ENCODE data around the gene SORCS2.

SORCS2 gene

DNA sequence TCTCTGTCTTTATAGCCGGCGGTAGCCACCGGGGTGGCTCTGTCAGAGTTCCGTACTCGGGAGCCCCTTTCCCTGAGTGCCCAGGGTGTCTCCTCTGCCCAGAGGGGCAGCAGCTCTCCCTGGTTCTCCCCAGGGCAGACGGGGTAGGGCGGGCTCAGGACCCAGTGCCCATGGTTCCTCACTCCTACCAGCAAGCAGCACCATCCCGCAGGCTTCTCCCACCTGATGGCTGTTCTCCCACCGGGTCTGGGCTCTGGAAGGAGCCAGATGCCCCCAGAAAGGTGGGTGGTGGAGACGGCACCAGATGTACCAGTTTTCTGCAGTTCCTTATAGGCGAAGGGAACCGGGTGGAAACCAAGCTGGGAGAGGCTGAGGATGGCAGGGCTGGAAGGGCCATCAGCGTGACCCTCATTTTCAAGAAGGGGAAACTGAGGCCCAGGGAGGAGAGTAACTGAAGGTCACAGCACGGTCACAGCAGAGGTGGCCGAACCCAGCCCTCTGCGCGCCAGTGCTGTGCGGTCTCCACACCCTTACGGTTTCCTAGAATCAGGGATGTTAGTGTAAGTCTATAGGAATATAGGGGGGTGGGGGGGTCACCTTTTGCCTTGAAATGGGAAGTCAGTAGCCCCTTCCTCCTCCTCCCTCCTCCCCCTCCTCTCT is 548.7 kb downstream of the SORCS2 start:
- DNase-seq (ENCODE audit: low spot score): no peak
- TF ChIP-seq, protein P1, sequence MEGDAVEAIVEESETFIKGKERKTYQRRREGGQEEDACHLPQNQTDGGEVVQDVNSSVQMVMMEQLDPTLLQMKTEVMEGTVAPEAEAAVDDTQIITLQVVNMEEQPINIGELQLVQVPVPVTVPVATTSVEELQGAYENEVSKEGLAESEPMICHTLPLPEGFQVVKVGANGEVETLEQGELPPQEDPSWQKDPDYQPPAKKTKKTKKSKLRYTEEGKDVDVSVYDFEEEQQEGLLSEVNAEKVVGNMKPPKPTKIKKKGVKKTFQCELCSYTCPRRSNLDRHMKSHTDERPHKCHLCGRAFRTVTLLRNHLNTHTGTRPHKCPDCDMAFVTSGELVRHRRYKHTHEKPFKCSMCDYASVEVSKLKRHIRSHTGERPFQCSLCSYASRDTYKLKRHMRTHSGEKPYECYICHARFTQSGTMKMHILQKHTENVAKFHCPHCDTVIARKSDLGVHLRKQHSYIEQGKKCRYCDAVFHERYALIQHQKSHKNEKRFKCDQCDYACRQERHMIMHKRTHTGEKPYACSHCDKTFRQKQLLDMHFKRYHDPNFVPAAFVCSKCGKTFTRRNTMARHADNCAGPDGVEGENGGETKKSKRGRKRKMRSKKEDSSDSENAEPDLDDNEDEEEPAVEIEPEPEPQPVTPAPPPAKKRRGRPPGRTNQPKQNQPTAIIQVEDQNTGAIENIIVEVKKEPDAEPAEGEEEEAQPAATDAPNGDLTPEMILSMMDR (IDR thresholded peaks at IDR 0.05; ENCODE audit: extremely low read depth, insufficient read depth, missing control alignments): no peak
- in situ Hi-C loops (cut with MboI; ENCODE audit: low pct_unique_long_range_greater_than_20kb, low sequenced_read_pairs, unreplicated experiment): no loop called here

DNA sequence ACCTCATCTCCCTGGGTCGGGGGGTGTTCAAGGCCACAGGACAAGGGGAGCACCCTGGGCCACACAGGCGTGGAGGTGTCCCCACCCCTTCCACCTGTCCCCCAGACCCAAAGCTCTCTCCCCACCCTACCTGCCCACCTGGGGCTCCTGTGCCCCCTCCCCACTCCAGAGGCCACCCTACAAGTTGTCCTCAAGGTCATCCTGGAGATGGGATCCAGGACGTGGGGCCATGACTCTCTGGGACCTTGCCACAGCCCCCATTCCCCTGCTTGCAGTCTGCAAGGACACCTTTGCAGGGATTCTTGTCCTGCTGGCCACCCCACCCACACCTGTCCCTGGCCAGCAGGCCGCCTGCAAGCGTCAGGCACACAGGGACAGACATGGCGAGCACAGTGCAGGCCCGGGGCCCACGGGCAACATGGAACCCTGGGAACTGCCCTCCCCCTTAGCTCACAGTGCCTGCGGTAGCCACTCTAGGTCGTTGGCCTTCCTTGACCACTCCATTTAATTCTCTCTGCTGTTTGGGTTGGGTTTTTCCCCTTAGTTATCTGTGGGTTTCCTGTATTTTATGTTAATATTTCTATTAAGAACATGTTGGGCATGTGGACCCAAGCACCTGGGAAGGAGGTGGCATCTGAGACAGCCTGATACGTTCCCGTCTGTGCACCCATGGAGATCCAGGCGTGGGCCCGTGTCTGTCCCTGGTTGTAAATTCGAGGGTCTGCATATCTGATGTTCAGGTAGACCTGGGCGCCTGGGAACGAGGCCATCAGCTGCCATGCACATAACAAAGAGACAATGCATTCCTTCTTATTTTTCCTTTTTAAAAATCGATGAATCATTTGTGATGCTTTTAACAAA is 549.8 kb downstream of the SORCS2 start:
- DNase-seq (ENCODE audit: low spot score): no peak
- TF ChIP-seq, protein P1 (IDR thresholded peaks at IDR 0.05; ENCODE audit: extremely low read depth, insufficient read depth, missing control alignments): no peak
- in situ Hi-C loops (cut with MboI; ENCODE audit: low pct_unique_long_range_greater_than_20kb, low sequenced_read_pairs, unreplicated experiment): no loop called here

DNA sequence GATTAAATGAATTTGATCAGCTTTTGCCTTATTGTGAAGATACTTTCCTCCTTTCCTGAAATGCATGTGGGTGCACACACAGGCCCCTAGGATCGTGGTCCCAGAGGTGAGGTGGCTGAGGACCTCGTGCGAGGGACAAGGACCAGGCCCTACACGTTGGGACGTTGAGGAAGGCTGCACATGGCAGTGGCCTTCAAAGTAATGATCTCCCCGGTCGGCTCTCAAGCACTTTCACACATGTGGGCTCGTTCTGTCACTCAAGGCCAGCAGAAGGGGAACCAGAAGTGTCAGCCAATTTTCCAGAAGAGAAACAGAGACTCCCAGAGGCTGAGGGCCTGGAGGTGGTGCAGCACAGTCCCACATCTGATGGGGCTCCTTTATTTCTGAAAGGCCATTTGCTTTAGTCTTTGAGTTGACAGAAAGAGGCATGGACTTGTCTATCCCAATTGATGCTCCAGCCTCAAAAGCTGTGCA is 550.5 kb downstream of the SORCS2 start:
- TF ChIP-seq, protein P1 (IDR thresholded peaks at IDR 0.05; ENCODE audit: extremely low read depth, insufficient read depth, missing control alignments): no peak
- in situ Hi-C loops (cut with MboI; ENCODE audit: low pct_unique_long_range_greater_than_20kb, low sequenced_read_pairs, unreplicated experiment): no loop called here
- no peak for DNase-seq (ENCODE audit: low spot score)

DNA sequence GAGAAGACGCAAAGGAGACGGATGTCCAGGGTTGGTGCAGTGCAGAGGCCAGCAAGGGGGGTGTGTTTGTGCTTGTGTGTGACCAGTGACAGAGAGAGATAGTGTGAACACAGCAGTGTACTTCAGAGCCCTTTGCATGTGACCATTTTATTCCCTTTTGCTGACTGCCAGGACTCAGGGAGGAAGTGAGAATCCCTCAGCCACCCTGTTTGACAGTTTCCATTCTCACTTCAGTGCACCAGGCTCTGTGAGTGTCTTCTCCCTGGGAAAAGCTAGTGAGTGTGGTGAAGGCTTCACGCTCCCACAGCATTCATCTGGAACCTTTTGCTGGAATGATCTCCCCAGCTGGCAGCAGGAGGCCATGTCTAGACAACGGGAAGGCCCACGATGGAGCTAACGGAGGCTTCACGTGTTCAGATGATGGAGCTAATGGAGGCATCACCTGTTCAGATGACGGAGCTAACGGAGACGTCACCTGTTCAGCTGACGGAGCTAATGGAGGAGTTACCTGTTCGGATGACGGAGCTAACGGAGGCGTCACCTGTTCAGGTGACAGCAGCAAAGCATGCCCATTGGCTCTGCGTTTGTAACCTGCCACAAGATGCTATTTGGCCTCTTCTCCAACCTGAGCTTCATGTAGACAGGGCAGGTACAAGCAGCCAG is 551.9 kb downstream of the SORCS2 start:
- DNase-seq (ENCODE audit: low spot score): no peak
- TF ChIP-seq, protein P1 (IDR thresholded peaks at IDR 0.05; ENCODE audit: extremely low read depth, insufficient read depth, missing control alignments): no peak
- in situ Hi-C loops (cut with MboI; ENCODE audit: low pct_unique_long_range_greater_than_20kb, low sequenced_read_pairs, unreplicated experiment): no loop called here

DNA sequence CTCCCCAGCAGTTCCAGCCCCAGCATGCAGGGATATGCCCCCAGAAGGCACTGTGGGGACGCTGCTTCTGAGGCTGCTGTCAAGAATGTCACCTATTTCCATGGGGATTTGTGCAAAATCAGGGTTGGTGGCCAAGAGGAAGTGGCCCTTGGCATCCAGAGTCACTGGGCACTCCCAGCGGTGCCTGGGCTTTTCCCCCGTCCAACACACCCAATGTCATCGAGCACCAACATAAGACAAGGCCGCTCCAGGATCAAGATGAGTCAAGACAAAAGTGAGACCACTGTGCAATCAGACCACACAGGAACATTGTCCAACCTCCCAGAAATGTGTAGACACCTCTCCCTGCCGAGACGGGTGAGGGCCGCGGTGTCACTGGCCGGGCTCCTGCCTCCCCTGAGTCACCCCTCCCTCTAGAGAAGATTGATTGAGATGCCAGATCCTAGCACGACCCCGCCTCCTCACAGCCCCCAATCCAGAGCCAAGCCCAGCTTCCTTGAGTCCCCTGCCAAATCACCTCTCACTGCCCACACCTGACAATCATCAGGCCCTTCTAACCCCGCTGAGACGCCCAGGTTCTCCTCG is 553.1 kb downstream of the SORCS2 start:
- TF ChIP-seq, protein P1 (IDR thresholded peaks at IDR 0.05; ENCODE audit: extremely low read depth, insufficient read depth, missing control alignments): no peak
- in situ Hi-C loops (cut with MboI; ENCODE audit: low pct_unique_long_range_greater_than_20kb, low sequenced_read_pairs, unreplicated experiment): no loop called here
- DNase-seq (ENCODE audit: low spot score): no peak
